HepG2 (cell line): ENCODE measurements around the gene LAMB4. TPM values are rescaled to one million over a fixed set of nuclear protein-coding genes. Genes with fewer than 3 reads are reported as not detected.

ENCODE experiments used
- ATAC-seq: fragments of 200-7000 bp; cut with Tn5 transposase; 3 replicates; pipeline ENCODE4 v1.9.1; 2020; ENCODE audit warnings: mild to moderate bottlenecking, moderate library complexity
- BruUV-seq: library from RNA; stranded (reverse); fragments of 400-500 nt; replicated peaks from 2 replicates; lab custom pipeline; 2021; lab: Mats Ljungman, UMichigan
- CTCF ChIA-PET: fragments of 300-600 bp; formaldehyde crosslinking; extraction: SDS; loops from one replicate; lab custom pipeline; 2021; ENCODE audit warnings: low total read pairs, inconsistent platforms, low intra/inter-chr PET ratio; lab: Yijun Ruan, JAX
- POLR2A ChIA-PET: fragments of 350-600 bp; sonication (Branson Sonifier 250); formaldehyde crosslinking; loops from one replicate; lab custom pipeline; 2020; ENCODE audit warnings: antibody characterized with exemption, inconsistent platforms; lab: Yijun Ruan, JAX
- DNase-seq: peaks from one replicate; pipeline ENCODE4 v3.0.0-alpha.2; 2015; ENCODE audit warnings: low spot score
- FAIRE-seq: peaks from 3 replicates; lab custom pipeline; 2011; peaks lifted over from hg19 to GRCh38; lab: Jason Lieb, UNC
- H2AFZ ChIP-seq: one replicate; pipeline ENCODE4 v1.6.1; 2011; ENCODE audit warnings: low read length, inconsistent platforms
- H3K27ac ChIP-seq: fragments of 300-600 bp; 3 replicates; pipeline ENCODE4 v1.8.0; 2011; ENCODE audit warnings: mixed run types, mild to moderate bottlenecking, mixed read lengths, low read length, inconsistent platforms; ENCODE audit not compliant: insufficient read depth; ENCODE audit errors: extremely low read length
- H3K27me3 ChIP-seq, 2 experiments: fragments of 200-600 bp in 1 of 2; 2 replicates in 1 of 2; 3 replicates in 1 of 2; pipeline versions ENCODE4 v1.6.0 to v1.8.0; 2011; ENCODE audit warnings: low read length in 2 of 2, mild to moderate bottlenecking in 2 of 2, moderate library complexity in 2 of 2, inconsistent platforms in 1 of 2; ENCODE audit not compliant: insufficient read depth in 2 of 2, control insufficient read depth in 1 of 2
- H3K36me3 ChIP-seq, 2 experiments: fragments of 200-600 bp in 1 of 2; replicated peaks in 1 of 2; 2 replicates in 1 of 2; 3 replicates in 1 of 2; pipeline versions ENCODE4 v1.5.1 to v1.8.0; 2011; ENCODE audit warnings: low read length in 2 of 2, inconsistent platforms in 1 of 2; ENCODE audit not compliant: insufficient read depth in 2 of 2, control insufficient read depth in 1 of 2
- H3K4me1 ChIP-seq: 2 replicates; pipeline ENCODE4 v1.5.1; 2012; ENCODE audit warnings: low read length, inconsistent platforms; ENCODE audit not compliant: insufficient read depth
- H3K4me2 ChIP-seq: 2 replicates; pipeline ENCODE4 v1.6.0; 2011; ENCODE audit warnings: low read depth, low read length, inconsistent platforms
- H3K4me3 ChIP-seq, 3 experiments: fragments of 200-600 bp in 1 of 3; sonication (generic), shearing (Covaris generic) in 1 of 3; replicated peaks in 1 of 3; 2 replicates each; pipeline ENCODE4 v1.5.1; 2011 to 2016; ENCODE audit warnings: low read length in 3 of 3, inconsistent platforms in 2 of 3, low read depth in 2 of 3, mild to moderate bottlenecking in 2 of 3, control low read depth in 1 of 3, mixed read lengths in 1 of 3; ENCODE audit not compliant: insufficient read depth in 1 of 3
- H3K79me2 ChIP-seq: one replicate; pipeline ENCODE4 v1.6.1; 2011; ENCODE audit warnings: low read length, inconsistent platforms; ENCODE audit not compliant: insufficient read depth
- H3K9ac ChIP-seq: 2 replicates; pipeline ENCODE4 v1.6.0; 2011; ENCODE audit warnings: mild to moderate bottlenecking, low read depth, low read length, inconsistent platforms; ENCODE audit not compliant: insufficient read depth
- H3K9me3 ChIP-seq: 2 replicates; pipeline ENCODE4 v1.5.1; 2012; ENCODE audit warnings: mild to moderate bottlenecking, low read length
- H4K20me1 ChIP-seq: 2 replicates; pipeline ENCODE4 v1.6.0; 2011; ENCODE audit warnings: inconsistent platforms, mild to moderate bottlenecking, low read length, moderate library complexity; ENCODE audit not compliant: insufficient read depth
- E2F2 ChIP-seq: sonication (generic); formaldehyde crosslinking; IDR thresholded peaks from 2 replicates; pipeline ENCODE4 v1.4.0; 2020; ENCODE audit warnings: missing genetic modification reagents, borderline replicate concordance
- FOSL1 ChIP-seq: sonication (generic); formaldehyde crosslinking; IDR thresholded peaks from 2 replicates; pipeline ENCODE4 v1.9.0; 2021; ENCODE audit warnings: missing genetic modification reagents, borderline replicate concordance
- HNRNPH1 ChIP-seq: fragments of 200-400 bp; formaldehyde crosslinking; optimal IDR thresholded peaks from 2 replicates; pipeline ENCODE3; 2017; ENCODE audit warnings: mild to moderate bottlenecking, low read depth, low read length
- JUN ChIP-seq: sonication (generic); formaldehyde crosslinking; IDR thresholded peaks from 2 replicates; pipeline ENCODE4 v1.4.0; 2020; ENCODE audit warnings: mild to moderate bottlenecking, missing genetic modification reagents
- KDM5A ChIP-seq: fragments of 200-600 bp; sonication (generic); IDR thresholded peaks from 2 replicates; pipeline ENCODE4 v1.7.0; 2018; ENCODE audit warnings: antibody characterized with exemption, mild to moderate bottlenecking, low read length, borderline replicate concordance
- MED8 ChIP-seq: sonication (generic); formaldehyde crosslinking; IDR thresholded peaks from 2 replicates; pipeline ENCODE4 v1.8.1; 2023; ENCODE audit warnings: mild to moderate bottlenecking, missing genetic modification reagents; ENCODE audit not compliant: insufficient replicate concordance
- NFE2 ChIP-seq: sonication (generic); formaldehyde crosslinking; IDR thresholded peaks from 2 replicates; pipeline ENCODE4 v1.4.0; 2020; ENCODE audit warnings: missing genetic modification reagents
- NFE2L2 ChIP-seq: fragments of 150-350 bp; IDR thresholded peaks from 2 replicates; pipeline ENCODE4 v1.6.1; 2014; ENCODE audit warnings: low read length
- NFYC ChIP-seq: IDR thresholded peaks from 2 replicates; pipeline ENCODE4 v1.6.1; 2016; ENCODE audit warnings: missing genetic modification reagents, missing compliant biosample characterization
- SOX5 ChIP-seq: IDR thresholded peaks from 2 replicates; pipeline ENCODE4 v1.6.1; 2016; ENCODE audit warnings: borderline replicate concordance
- ZBTB37 ChIP-seq: sonication (generic); formaldehyde crosslinking; IDR thresholded peaks from 2 replicates; pipeline ENCODE4 v1.4.0; 2020; ENCODE audit warnings: mild to moderate bottlenecking, missing genetic modification reagents
- ZNF451 ChIP-seq: sonication (generic); formaldehyde crosslinking; IDR thresholded peaks from 2 replicates; pipeline ENCODE4 v1.5.0; 2020; ENCODE audit warnings: mild to moderate bottlenecking, missing genetic modification reagents
- ZNF83 ChIP-seq: sonication (generic); formaldehyde crosslinking; IDR thresholded peaks from 2 replicates; pipeline ENCODE4 v1.4.0; 2020; ENCODE audit warnings: missing genetic modification reagents, mild to moderate bottlenecking, borderline replicate concordance
- ZSCAN29 ChIP-seq: sonication (generic); formaldehyde crosslinking; conservative IDR thresholded peaks from 2 replicates; pipeline ENCODE4 v1.4.0; 2020; ENCODE audit warnings: mild to moderate bottlenecking, missing genetic modification reagents
- ZSCAN30 ChIP-seq: sonication (generic); formaldehyde crosslinking; IDR thresholded peaks from 2 replicates; pipeline ENCODE4 v1.5.0; 2020; ENCODE audit warnings: mild to moderate bottlenecking, missing genetic modification reagents
- WGBS: methylation state at CpG from one replicate; pipeline ENCODE4 v1.1.6; 2017; ENCODE audit warnings: low lambda C conversion rate; 5-methylcytosine and 5-hydroxymethylcytosine counted together
- in situ Hi-C: cut with HindIII; loops from 2 replicates; pipeline ENCODE4 v1.10.0; 2017; ENCODE audit warnings: low pct_unique_long_range_greater_than_20kb; ENCODE audit not compliant: extremely low pct_ligation_motif_present
- intact Hi-C: fragments of 100-400 bp; cut with micrococcal nuclease; formaldehyde crosslinking; loops from one replicate; pipeline ENCODE4 v1.10.0; 2022; ENCODE audit not compliant: unreplicated experiment
- polyA plus RNA-seq, 8 experiments: library from polyadenylated mRNA; depleted of rRNA in 3 of 8; stranded (reverse) in 7 of 8; unstranded in 1 of 8; fragments of >200 nt; fragmentation: Illumina TruSeq in 4 of 8; extraction: Trizol in 4 of 8; gene quantifications; 2 replicates each; pipeline versions ENCODE4 v1.2.1 to v1.2.3, GENCODE V29; 2011 to 2016; ENCODE audit warnings: low read depth in 4 of 8, missing spikeins in 1 of 8, mixed read lengths in 1 of 8; ENCODE audit not compliant: insufficient read depth in 1 of 8
- total RNA-seq, 5 experiments: library from RNA; depleted of rRNA; stranded (reverse); fragments of >200 nt; fragmentation: Illumina TruSeq; extraction: Trizol; gene quantifications; 2 replicates each; pipeline ENCODE4 v1.2.3, GENCODE V29; 2016; ENCODE audit warnings: low read depth in 1 of 5
- TF ChIP-seq, protein P1 (sequence below): sonication (generic); formaldehyde crosslinking; IDR thresholded peaks from 2 replicates; pipeline ENCODE4 v1.9.0; 2021; ENCODE audit warnings: missing genetic modification reagents, borderline replicate concordance

The LAMB4 gene
- total and polyA plus RNA-seq, 2 of the 13 experiments (the other 11 are each of a cell fraction or from before 2014, with no cell fraction given), result 0.05 TPM; not detected in 1

- H3K79me2 ChIP-seq, result no peaks in the 10 kb centered on the region
- H3K36me3 ChIP-seq, result no peaks in the 10 kb centered on the region
- in situ Hi-C loops, result loop anchor here (25.0 kb wide), 1 partner anchor 366 kb away; the partner anchor contains the start of gene CBLL1
- no peak overlapping the region for H3K9ac ChIP-seq
- POLR2A ChIA-PET, result no interaction called here
- H3K27ac ChIP-seq, result no peak overlapping the region
- BruUV-seq, result no TSS peak
- H2AFZ ChIP-seq, result no peak overlapping the region
- peak; percentile 54 for DNase-seq
- intact Hi-C loops, result no loop called here
- no peak overlapping the region for H3K4me2 ChIP-seq
- 59% methylated on average over 5 of the region's 5 CpGs for WGBS
- CTCF ChIA-PET, result no interaction called here
- no peaks in the 10 kb centered on the region for H3K9me3 ChIP-seq
- H3K4me3 ChIP-seq, result no peak overlapping the region
- FAIRE-seq, result no peak
- TF ChIP-seq ZSCAN30 (CRISPR knock-in tag) (no peak), ZSCAN29 (CRISPR knock-in tag) (no peak), ZNF451 (CRISPR knock-in tag) (no peak), JUN (no peak), E2F2 (CRISPR knock-in tag) (no peak), FOSL1 (CRISPR knock-in tag) (no peak), HNRNPH1 (no peak), KDM5A (no peak), SOX5 (peak; percentile 27; the same call in 1 of the 2 replicates), NFE2L2 (peak; percentile 43; the same call in 1 of the 2 replicates), MED8 (CRISPR knock-in tag) (no peak), ZNF83 (no peak), NFYC (CRISPR knock-in tag) (no peak), NFE2 (CRISPR knock-in tag) (peak; percentile 45; the same call in 1 of the 2 replicates), ZBTB37 (CRISPR knock-in tag) (no peak)
- TF ChIP-seq, protein P1, sequence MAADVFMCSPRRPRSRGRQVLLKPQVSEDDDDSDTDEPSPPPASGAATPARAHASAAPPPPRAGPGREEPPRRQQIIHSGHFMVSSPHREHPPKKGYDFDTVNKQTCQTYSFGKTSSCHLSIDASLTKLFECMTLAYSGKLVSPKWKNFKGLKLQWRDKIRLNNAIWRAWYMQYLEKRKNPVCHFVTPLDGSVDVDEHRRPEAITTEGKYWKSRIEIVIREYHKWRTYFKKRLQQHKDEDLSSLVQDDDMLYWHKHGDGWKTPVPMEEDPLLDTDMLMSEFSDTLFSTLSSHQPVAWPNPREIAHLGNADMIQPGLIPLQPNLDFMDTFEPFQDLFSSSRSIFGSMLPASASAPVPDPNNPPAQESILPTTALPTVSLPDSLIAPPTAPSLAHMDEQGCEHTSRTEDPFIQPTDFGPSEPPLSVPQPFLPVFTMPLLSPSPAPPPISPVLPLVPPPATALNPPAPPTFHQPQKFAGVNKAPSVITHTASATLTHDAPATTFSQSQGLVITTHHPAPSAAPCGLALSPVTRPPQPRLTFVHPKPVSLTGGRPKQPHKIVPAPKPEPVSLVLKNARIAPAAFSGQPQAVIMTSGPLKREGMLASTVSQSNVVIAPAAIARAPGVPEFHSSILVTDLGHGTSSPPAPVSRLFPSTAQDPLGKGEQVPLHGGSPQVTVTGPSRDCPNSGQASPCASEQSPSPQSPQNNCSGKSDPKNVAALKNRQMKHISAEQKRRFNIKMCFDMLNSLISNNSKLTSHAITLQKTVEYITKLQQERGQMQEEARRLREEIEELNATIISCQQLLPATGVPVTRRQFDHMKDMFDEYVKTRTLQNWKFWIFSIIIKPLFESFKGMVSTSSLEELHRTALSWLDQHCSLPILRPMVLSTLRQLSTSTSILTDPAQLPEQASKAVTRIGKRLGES (CRISPR knock-in tag), result no peak
- H3K27me3 ChIP-seq, result no peaks in the 10 kb centered on the region; a peak in 1 of 5 replicates
- no peaks in the 10 kb centered on the region for H4K20me1 ChIP-seq
- peak; percentile 45; the same call in 2 of the 3 replicates for ATAC-seq
- H3K4me1 ChIP-seq, result peaks cover 23% of the 10 kb centered on the region
These were observed 26.4 kb downstream of the LAMB4 start for GRCh38 chr7:108103558-108104298.
